HG03060 (cell line): ENCODE measurements around the gene TKTL1.
"Not testable (repeated sequence)": the region's sequence is repeated elsewhere in the genome, so short reads cannot be mapped to it uniquely, and the experiment has no call there.

ENCODE experiments used
- ATAC-seq: cut with Tn5 transposase; IDR thresholded peaks from one replicate; pipeline ENCODE4 v1.9.1; 2021; ENCODE audit warnings: low read depth, moderate number of reproducible peaks; ENCODE audit not compliant: unreplicated experiment

Gene TKTL1

GRCh38 chrX:154341399-154342298 lies 46.1 kb downstream of the TKTL1 start:
- peak; percentile 55 for ATAC-seq

DNA sequence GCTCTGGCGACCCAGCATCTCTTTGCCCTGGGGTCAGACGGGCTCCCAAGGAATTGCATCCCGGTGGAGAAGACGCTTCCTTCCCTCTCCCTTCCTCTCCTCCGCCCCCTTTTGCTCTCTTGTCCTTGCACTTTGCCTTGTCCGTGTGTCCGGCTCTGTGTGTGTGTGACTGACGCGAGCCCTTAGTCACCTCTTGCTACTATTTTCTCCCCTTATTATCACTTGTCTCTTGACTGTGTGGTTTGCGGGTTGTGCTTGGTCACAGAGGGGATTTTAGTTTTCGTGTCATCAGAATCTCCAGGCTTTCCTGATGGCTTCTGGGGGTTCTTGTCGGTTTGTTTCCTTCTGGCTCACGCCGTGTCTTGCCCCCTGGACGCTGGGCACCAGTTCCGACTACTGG lies 47.5 kb downstream of the TKTL1 start:
- ATAC-seq: not testable (repeated sequence)

DNA sequence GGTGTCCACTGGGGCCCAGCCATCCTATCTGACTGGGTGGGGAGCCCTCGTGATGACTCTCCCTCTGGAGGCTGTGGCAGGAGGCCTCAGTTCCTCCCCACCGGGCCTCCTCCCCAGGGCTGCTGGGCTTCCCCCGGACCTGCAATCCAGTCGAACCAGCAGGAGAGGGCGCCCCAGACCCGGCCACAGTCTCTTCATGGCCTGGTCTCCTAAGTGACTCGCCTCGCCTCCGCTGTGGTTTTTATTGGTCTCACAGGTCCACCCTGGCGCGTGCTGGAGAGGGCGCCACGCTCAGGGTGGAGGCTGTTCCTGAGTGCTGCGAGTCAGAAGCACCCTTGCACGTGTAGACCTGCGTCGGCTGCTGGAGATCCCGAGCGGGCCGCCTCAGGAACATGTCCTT lies 48.0 kb downstream of the TKTL1 start:
- not testable (repeated sequence) for ATAC-seq

DNA sequence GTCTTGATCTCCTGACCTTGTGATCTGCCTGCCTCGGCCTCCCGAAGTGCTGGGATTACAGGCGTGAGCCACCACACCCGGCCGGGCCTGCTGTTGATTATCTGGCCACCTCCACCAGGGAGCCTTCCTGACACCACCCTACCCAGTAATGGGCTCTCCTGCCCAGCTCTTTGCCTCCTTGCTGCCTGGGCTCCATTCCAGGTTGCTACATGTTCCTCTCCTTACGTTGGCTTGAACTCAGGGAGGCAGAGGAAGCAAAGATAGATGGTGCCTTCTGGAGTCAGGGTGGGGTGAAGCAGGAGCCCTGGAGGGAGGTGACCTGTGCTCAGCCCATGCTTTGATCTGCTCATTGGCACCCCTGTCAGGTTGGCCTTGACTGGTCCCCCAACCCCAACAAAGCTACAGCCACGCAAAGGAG lies 52.5 kb downstream of the TKTL1 start:
- no peak for ATAC-seq

GRCh38 chrX:154348646-154349358 lies 53.2 kb downstream of the TKTL1 start:
- ATAC-seq: no peak

DNA sequence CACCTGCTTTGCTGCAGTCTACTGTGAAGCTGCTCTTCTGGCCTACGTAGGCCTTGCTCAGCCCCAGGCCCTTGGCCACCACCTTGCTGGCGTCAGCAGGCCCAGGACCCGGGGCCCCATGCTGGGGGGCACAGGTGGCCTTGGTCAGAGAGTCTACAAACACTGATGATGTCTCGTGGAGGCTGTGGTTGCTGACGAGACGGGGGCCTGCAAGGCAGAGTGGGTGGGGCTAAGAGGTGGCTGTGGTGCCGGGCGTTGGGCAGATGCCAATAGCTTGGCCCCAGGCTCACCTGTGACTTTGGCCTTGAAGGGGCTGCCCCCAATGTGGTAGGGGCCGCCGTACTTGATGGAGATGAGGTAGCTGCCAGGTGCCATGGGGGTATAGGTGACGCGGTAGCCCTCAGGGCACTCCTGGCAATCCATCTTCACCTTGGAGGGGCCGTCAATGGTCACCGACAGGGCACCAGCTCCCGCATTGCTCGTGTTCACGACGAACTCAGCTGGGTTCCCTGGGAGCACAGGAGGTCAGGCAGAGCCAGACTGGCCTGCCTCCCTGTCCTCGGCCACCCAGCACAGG lies 53.9 kb downstream of the TKTL1 start:
- no peak for ATAC-seq

- no peak for ATAC-seq
These were observed 54.4 kb downstream of the TKTL1 start for GRCh38 chrX:154349979-154350378.

DNA sequence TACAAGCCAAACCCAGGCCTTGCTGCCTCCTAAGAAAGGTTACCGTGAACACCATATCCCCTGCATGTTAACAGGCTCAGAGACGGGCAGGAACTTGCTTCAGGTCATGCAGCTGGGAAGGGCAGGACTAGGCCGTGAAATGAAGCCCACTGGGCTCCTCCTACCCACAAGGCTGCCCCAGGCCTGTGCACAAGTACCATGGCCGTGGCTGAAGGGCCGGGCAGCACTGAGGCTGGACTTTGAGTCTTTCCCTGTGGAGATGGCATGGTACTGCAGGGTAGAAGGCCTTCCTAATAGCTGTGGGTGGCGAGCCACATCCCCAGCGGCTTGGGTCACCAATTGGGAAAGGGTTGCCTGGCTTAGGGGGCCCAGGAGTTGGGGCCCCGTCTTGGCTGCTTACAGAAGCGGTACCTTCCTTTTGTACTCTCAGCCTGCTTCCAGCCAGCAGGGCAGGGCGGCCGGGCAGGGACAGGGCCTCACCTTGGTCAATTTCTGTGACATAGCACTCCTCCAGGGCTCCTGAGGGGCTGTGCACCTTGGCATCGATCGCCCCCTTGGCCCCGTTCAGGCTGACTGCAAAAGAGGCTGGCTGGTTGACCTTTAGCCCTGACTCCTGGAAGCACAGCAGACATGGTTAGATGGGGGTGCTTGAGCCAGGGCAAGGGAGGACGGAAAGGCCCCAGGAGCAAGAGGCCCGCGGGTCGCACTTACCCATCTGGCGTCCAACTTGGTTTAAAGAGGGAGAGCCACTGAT lies 55.0 kb downstream of the TKTL1 start:
- no peak for ATAC-seq

DNA sequence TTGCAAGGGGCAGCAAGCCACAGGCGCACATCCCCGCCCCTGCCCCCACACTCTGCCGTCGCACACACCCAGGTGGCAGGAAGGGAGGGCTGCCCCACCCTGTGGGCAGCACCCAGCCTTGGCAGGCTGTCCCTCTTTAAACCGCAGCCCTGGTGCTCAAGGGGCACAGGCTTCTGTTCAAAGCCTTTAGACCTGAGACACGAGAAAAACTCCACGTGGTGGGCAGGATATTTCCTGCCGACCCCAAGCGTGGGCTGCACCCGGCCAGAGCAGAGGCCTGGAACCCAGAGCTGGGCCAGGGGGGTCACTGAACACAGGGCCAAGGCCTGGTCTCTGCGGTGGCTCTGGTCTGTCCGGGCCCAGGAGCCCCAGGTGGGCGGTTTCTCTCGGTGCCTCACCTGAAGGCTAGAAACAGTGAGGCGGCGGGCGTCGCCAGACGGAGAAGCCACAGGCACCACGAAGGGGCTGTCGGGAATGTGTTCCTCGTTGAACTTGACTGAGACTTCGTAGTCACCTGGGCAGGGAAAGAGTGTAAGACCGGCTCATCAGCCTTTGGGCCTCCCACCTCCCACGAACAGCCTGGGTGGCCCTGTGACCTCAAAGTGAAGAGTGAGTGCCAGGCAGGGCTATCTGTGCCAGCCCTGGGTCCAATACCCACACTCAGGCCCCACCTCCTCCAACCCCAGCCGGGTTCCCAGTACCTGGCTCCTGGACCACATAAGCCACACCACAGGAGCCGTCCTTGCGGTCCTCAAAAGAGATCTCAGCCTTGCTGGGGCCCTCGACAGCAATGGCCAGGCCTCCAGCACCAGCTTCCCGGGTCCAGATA lies 55.8 kb downstream of the TKTL1 start:
- no peak for ATAC-seq

DNA sequence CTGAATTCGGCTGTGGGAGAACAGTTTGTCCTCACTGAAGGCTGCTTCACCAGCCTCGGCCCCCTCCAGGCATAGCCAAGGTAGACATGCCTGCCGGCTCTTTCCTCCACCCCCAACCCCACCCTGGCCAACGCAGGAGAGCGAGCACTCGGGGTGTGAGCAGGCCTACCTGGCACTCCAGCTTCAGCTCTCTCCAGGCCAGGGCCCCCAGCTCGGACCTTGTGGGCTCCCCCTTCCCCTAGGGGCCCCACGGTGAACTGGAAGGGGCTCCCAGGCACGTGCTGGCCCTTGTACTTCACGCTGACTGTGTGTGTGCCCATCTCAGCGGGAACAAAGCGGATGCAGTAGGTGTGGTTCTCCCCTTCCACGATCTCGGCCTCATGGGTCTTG lies 56.4 kb downstream of the TKTL1 start:
- ATAC-seq: no peak

GRCh38 chrX:154352466-154352865 lies 56.9 kb downstream of the TKTL1 start:
- ATAC-seq: no peak

DNA sequence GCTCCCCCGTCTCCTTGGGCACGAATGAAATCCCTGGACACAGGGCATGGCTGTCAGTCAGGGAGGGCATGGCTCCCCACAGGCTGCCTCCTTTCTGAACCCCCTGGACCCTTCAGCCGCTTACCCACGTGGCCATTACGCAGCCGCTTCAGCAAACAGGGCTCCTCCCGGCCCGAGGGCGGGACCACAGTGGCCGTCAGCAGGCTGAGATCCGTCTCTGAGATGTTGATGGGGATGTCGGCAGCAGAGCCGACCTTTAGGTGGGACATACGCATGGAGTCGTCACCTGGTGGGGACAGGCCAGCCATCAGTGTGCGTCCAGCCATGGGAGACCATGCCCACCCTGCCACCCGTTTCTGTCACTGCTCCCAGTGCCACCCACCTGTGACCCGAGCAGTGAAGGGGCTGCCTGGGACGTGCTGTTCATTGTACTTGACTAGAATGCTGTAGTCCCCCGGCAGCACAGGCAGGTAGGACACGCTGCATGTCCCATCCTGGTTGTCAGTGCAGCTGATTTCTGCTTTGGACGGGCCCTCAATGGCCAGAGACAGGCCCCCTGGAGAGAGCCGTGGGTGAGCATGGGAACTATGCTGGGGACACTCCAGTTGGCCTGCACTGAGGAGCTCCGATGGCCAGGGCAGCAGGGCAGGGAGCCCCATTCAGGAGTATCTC lies 57.7 kb downstream of the TKTL1 start:
- ATAC-seq: no peak

GRCh38 chrX:154354013-154354412 lies 58.4 kb downstream of the TKTL1 start:
- ATAC-seq: no peak

DNA sequence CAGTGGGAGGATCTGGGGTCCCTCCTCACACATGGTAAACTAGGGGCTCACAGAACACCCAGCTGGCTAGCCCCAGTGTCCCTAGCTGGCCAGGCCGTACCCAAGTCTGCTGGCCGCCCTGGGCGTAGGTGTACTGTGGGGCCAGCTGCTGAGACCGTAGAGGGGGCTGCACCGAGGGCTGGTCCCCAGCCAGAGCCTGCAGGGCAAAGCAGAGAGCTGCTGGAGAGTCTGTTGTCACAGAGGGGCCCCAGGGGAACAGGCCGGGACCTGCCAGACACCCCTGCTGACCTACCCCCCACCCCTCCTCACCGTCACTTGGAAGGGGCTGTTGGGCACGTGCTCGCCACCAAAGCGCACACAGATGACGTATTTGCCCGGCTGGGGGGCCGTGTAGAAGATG lies 58.9 kb downstream of the TKTL1 start:
- ATAC-seq: no peak

GRCh38 chrX:154355094-154355775 lies 59.6 kb downstream of the TKTL1 start:
- ATAC-seq: no peak

DNA sequence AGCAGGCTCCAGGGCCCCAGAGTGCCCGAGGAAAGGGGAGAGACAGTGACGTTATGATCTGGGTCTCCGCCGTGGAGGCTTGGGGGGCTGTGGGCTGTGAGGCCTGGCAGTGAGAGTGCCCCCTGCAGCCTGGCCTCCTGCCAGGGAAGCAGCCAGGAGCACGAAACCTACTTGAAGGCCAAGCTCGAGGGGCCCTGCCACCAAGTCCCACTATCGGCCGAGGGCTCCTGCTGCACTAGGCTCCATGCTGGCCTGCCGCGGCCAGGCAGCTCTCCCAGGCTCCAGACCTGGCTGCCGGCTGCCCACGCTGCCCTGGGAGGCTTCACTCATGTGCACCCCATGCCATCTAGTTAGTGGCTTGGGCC lies 60.2 kb downstream of the TKTL1 start:
- no peak for ATAC-seq

- no peak for ATAC-seq
These were observed 61.0 kb downstream of the TKTL1 start for GRCh38 chrX:154356596-154356995.

- no peak for ATAC-seq
These were observed 61.6 kb downstream of the TKTL1 start for GRCh38 chrX:154357205-154357604.

DNA sequence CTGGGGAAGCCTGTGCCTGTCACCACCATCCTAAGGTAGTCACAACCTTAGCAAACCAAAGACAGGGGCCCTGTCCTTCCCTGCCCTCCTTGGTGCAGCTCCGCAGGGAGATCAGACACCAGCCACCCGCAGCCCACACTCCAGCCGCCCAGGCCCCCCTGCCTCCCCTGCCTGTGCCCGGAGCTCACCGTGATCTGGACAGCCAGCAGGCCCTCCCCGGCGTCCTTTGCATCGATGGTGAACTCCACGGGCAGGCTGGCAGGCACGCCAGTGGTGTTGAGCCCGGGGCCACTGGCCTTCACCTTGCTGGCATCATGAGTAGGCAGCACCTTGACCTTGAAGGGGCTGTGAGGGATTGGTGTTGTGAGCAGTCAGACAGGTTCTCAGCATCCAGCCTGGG lies 62.4 kb downstream of the TKTL1 start:
- no peak for ATAC-seq
